ENCODE measurements around the gene EBF3.

The EBF3 gene

GRCh38 chr10:129787557-129787956, 176.5 kb downstream of the EBF3 start:
- no peak for DNase-seq

DNA sequence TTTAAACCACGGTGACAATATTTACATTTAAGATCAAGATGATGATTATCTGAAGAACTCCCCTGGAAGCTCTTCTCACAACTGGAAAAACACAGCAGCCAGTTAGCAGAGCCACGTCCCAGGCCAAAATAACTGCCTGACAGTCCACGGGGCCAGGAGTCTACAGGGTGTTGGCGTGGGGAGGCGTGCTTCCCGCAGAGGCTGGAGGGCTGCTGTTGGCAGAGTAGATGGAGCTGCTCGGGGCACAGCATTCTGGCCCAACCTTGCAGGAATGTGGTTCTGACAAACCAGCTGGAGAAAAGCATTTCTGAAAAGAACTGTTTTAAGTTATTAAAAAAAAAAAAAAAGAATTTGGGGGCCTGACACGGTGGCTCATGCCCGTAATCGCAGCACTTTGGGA, 177.9 kb downstream of the EBF3 start:
- DNase-seq: no peak

GRCh38 chr10:129785536-129785981, 178.5 kb downstream of the EBF3 start:
- DNase-seq: no peak

Data from hippocampal formation (tissue), 2 donors.